Activated B cell treated with CpG ODN at 0.5 μM for 24 hours (primary cell): ENCODE results near the gene TIAM1. TPM values are rescaled to one million over a fixed set of nuclear protein-coding genes. Genes with fewer than 3 reads are reported as not detected.

Experiments used
- ATAC-seq: fragments of 200-7000 bp; cut with Tn5 transposase; one replicate; pipeline ENCODE4 v1.10.0; 2021; ENCODE audit warnings: low read depth, mild to moderate bottlenecking, moderate library complexity
- CTCF ChIA-PET: fragments of 350-600 bp; sonication (Branson Sonifier 250); formaldehyde crosslinking; loops from one replicate; lab custom pipeline; 2021; ENCODE audit warnings: antibody characterized with exemption; lab: Charles Lee
- POLR2A ChIA-PET: fragments of 350-600 bp; sonication (Branson Sonifier 250); formaldehyde crosslinking; loops from one replicate; lab custom pipeline; 2021; ENCODE audit warnings: antibody characterized with exemption; lab: Charles Lee
- DNase-seq: peaks from one replicate; pipeline ENCODE4 v3.0.0; 2022
- H3K27ac Mint-ChIP-seq: one replicate; pipeline ENCODE4 v1.8.0; 2020; ENCODE audit warnings: mixed read lengths
- H3K27me3 Mint-ChIP-seq: one replicate; pipeline ENCODE4 v1.8.0; 2021; ENCODE audit warnings: mixed read lengths
- H3K36me3 Mint-ChIP-seq: one replicate; pipeline ENCODE4 v1.8.0; 2021; ENCODE audit warnings: low read depth, mixed read lengths
- H3K4me1 Mint-ChIP-seq: one replicate; pipeline ENCODE4 v1.8.0; 2021; ENCODE audit warnings: mixed read lengths
- H3K4me3 Mint-ChIP-seq: one replicate; pipeline ENCODE4 v1.8.0; 2020; ENCODE audit warnings: mild to moderate bottlenecking, mixed read lengths
- H3K9me3 Mint-ChIP-seq: one replicate; pipeline ENCODE4 v1.8.0; 2020; ENCODE audit warnings: mixed read lengths
- intact Hi-C: fragments of 100-400 bp; cut with micrococcal nuclease; formaldehyde crosslinking; loops from one replicate; pipeline ENCODE4 v1.15.1; 2024
- total RNA-seq: library from RNA; stranded (reverse); gene quantifications from 2 replicates; pipeline ENCODE4 v1.2.3, GENCODE V29; 2022
- TF ChIP-seq, protein P1 (sequence below): fragments of 200-600 bp; IDR thresholded peaks from one replicate; pipeline ENCODE4 v1.8.0; 2022; ENCODE audit warnings: antibody characterized with exemption, mild to moderate bottlenecking

TIAM1 gene, protein sequence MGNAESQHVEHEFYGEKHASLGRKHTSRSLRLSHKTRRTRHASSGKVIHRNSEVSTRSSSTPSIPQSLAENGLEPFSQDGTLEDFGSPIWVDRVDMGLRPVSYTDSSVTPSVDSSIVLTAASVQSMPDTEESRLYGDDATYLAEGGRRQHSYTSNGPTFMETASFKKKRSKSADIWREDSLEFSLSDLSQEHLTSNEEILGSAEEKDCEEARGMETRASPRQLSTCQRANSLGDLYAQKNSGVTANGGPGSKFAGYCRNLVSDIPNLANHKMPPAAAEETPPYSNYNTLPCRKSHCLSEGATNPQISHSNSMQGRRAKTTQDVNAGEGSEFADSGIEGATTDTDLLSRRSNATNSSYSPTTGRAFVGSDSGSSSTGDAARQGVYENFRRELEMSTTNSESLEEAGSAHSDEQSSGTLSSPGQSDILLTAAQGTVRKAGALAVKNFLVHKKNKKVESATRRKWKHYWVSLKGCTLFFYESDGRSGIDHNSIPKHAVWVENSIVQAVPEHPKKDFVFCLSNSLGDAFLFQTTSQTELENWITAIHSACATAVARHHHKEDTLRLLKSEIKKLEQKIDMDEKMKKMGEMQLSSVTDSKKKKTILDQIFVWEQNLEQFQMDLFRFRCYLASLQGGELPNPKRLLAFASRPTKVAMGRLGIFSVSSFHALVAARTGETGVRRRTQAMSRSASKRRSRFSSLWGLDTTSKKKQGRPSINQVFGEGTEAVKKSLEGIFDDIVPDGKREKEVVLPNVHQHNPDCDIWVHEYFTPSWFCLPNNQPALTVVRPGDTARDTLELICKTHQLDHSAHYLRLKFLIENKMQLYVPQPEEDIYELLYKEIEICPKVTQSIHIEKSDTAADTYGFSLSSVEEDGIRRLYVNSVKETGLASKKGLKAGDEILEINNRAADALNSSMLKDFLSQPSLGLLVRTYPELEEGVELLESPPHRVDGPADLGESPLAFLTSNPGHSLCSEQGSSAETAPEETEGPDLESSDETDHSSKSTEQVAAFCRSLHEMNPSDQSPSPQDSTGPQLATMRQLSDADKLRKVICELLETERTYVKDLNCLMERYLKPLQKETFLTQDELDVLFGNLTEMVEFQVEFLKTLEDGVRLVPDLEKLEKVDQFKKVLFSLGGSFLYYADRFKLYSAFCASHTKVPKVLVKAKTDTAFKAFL (N-terminal part only)
- 0.84 and 0.98 TPM in 2 replicates for total RNA-seq

GRCh38 chr21:31343680-31344480, at the start of gene TIAM1:
Gene TIAM1, minus strand, starts transcription at chr21:31344261. Its CDS starts 77,289 bp downstream, at chr21:31266972.
- Mint-ChIP-seq H3K36me3 (no peaks in the 10 kb centered on the region), H3K4me1 (peaks cover 12% of the 10 kb centered on the region), H3K27me3 (peaks cover 32% of the 10 kb centered on the region), H3K27ac (no peak within 1 kb of the TSS), H3K4me3 (peak within 1 kb of the TSS; percentile 28), H3K9me3 (no peaks in the 10 kb centered on the region)
- ChIA-PET CTCF (no interaction called here), POLR2A (no interaction called here)
- TF ChIP-seq, protein P1, sequence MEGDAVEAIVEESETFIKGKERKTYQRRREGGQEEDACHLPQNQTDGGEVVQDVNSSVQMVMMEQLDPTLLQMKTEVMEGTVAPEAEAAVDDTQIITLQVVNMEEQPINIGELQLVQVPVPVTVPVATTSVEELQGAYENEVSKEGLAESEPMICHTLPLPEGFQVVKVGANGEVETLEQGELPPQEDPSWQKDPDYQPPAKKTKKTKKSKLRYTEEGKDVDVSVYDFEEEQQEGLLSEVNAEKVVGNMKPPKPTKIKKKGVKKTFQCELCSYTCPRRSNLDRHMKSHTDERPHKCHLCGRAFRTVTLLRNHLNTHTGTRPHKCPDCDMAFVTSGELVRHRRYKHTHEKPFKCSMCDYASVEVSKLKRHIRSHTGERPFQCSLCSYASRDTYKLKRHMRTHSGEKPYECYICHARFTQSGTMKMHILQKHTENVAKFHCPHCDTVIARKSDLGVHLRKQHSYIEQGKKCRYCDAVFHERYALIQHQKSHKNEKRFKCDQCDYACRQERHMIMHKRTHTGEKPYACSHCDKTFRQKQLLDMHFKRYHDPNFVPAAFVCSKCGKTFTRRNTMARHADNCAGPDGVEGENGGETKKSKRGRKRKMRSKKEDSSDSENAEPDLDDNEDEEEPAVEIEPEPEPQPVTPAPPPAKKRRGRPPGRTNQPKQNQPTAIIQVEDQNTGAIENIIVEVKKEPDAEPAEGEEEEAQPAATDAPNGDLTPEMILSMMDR = no peak
- ATAC-seq = no peak
- no peak for DNase-seq
- intact Hi-C loops = loop anchor here (5.0 kb wide), 1 partner anchor 142 kb away; no protein-coding TSS in a partner anchor

DNA sequence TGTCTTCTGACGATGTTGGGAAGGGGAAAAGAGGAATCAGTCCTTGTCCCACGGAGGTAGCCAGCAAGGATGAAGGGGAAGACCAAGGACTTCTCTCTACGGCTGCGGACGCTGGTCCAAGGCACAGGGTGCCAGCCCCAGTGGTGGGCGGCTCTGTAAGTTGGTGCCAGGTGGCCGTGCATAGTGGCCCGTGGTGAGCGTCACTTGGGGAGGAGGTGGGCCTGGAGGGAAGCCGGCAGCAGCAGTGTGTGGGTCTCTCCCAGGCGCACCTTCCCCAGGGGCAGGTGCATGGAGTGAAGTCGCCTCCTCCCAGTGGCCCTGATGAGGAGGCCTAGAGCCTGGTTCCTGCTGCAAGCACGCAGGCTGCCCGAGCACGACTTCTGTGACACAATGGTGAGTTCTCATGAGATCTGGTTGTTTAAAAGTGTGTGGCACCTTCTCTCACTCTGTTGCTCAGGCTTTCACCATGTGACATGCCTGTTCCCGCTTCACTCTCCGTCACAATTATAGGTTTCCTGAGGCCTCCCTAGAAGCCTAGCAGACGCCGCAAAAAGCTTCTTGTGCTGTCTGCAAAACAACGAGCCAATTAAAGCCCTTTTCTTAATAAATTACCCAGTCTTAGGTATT, 43.6 kb upstream of the TIAM1 start:
- DNase-seq (no peak), ATAC-seq (no peak)
- POLR2A ChIA-PET = no interaction called here
- CTCF ChIA-PET = no interaction called here
- H3K27ac Mint-ChIP-seq = no peak overlapping the region
- TF ChIP-seq, protein P1 = no peak
- H3K4me3 Mint-ChIP-seq = no peak overlapping the region
- H3K4me1 Mint-ChIP-seq = no peaks in the 10 kb centered on the region
- intact Hi-C loops = no loop called here
- no peaks in the 10 kb centered on the region for H3K36me3 Mint-ChIP-seq
- no peaks in the 10 kb centered on the region for H3K27me3 Mint-ChIP-seq
- H3K9me3 Mint-ChIP-seq = no peaks in the 10 kb centered on the region

- CTCF ChIA-PET = no interaction called here
- TF ChIP-seq, protein P1 = no peak
- Mint-ChIP-seq H3K4me3 (no peak overlapping the region), H3K27ac (no peak overlapping the region), H3K36me3 (no peaks in the 10 kb centered on the region), H3K9me3 (no peaks in the 10 kb centered on the region), H3K4me1 (no peaks in the 10 kb centered on the region), H3K27me3 (no peaks in the 10 kb centered on the region)
- DNase-seq = no peak
- ATAC-seq = no peak
- POLR2A ChIA-PET = no interaction called here
- intact Hi-C loops = no loop called here
Measured at GRCh38 chr21:31386006-31386405, 41.9 kb upstream of the TIAM1 start.

- TF ChIP-seq, protein P1 = no peak
- intact Hi-C loops = no loop called here
- Mint-ChIP-seq H3K4me1 (no peaks in the 10 kb centered on the region), H3K27ac (no peak overlapping the region), H3K4me3 (no peak overlapping the region), H3K27me3 (no peaks in the 10 kb centered on the region), H3K9me3 (no peaks in the 10 kb centered on the region), H3K36me3 (no peaks in the 10 kb centered on the region)
- ATAC-seq (no peak), DNase-seq (no peak)
- CTCF ChIA-PET = no interaction called here
- POLR2A ChIA-PET = no interaction called here
Measured at GRCh38 chr21:31383770-31384169, 39.7 kb upstream of the TIAM1 start.
